ENCODE results near the gene UBAC1.
"Not testable (repeated sequence)": the region's sequence is repeated elsewhere in the genome, so short reads cannot be mapped to it uniquely, and the experiment has no call there.

UBAC1 gene

GRCh38 chr9:135960411-135961276, 529 bp downstream of the UBAC1 start:
- H3K27ac Mint-ChIP-seq, result peak overlapping the region; percentile 40 to 85
- peak overlapping the region; percentile 91 to 95 for H3K4me3 Mint-ChIP-seq
- ATAC-seq, result no peak
- no peak for DNase-seq
- H3K4me1 Mint-ChIP-seq, result peaks cover 44% of the 10 kb centered on the region
- no peaks in the 10 kb centered on the region for H3K9me3 Mint-ChIP-seq
- H3K27me3 Mint-ChIP-seq, result peaks cover 7% of the 10 kb centered on the region

GRCh38 chr9:135959814-135960213, 1.4 kb downstream of the UBAC1 start:
- no peak for ATAC-seq
- Mint-ChIP-seq H3K9me3 (no peaks in the 10 kb centered on the region), H3K27me3 (peaks cover 7% of the 10 kb centered on the region), H3K27ac (no peak overlapping the region), H3K4me1 (peaks cover 44% of the 10 kb centered on the region), H3K4me3 (peak overlapping the region; percentile 91 to 95)
- DNase-seq, result no peak

- ATAC-seq (no peak), DNase-seq (no peak)
- Mint-ChIP-seq H3K9me3 (no peaks in the 10 kb centered on the region), H3K4me1 (peaks cover 44% of the 10 kb centered on the region), H3K4me3 (no peak overlapping the region), H3K27me3 (peaks cover 7% of the 10 kb centered on the region), H3K27ac (no peak overlapping the region)
Observed at GRCh38 chr9:135958485-135958884, 2.7 kb downstream of the UBAC1 start.

GRCh38 chr9:135957431-135957830, 3.7 kb downstream of the UBAC1 start:
- no peaks in the 10 kb centered on the region for H3K9me3 Mint-ChIP-seq
- no peak overlapping the region for H3K4me3 Mint-ChIP-seq
- ATAC-seq (no peak), DNase-seq (no peak)
- H3K27ac Mint-ChIP-seq, result no peak overlapping the region
- peaks cover 36% of the 10 kb centered on the region for H3K4me1 Mint-ChIP-seq
- H3K27me3 Mint-ChIP-seq, result no peaks in the 10 kb centered on the region

- Mint-ChIP-seq H3K4me1 (peaks cover 30% of the 10 kb centered on the region), H3K9me3 (no peaks in the 10 kb centered on the region), H3K27ac (no peak overlapping the region), H3K4me3 (no peak overlapping the region), H3K27me3 (no peaks in the 10 kb centered on the region)
- ATAC-seq, result no peak
- no peak for DNase-seq
Observed at GRCh38 chr9:135956802-135957174, 4.4 kb downstream of the UBAC1 start.

- Mint-ChIP-seq H3K9me3 (no peaks in the 10 kb centered on the region), H3K27me3 (no peaks in the 10 kb centered on the region), H3K4me3 (no peak overlapping the region), H3K27ac (no peak overlapping the region), H3K4me1 (peaks cover 24% of the 10 kb centered on the region)
- DNase-seq (no peak), ATAC-seq (no peak)
Observed at GRCh38 chr9:135955934-135956801, 5.0 kb downstream of the UBAC1 start.

- ATAC-seq (no peak), DNase-seq (no peak)
- H3K27me3 Mint-ChIP-seq, result no peaks in the 10 kb centered on the region
- no peaks in the 10 kb centered on the region for H3K4me1 Mint-ChIP-seq
- no peak overlapping the region for H3K27ac Mint-ChIP-seq
- no peaks in the 10 kb centered on the region for H3K9me3 Mint-ChIP-seq
- H3K4me3 Mint-ChIP-seq, result no peak overlapping the region
Observed at GRCh38 chr9:135952664-135953206, 8.4 kb downstream of the UBAC1 start.

- H3K27ac Mint-ChIP-seq, result no peak overlapping the region
- H3K27me3 Mint-ChIP-seq, result no peaks in the 10 kb centered on the region
- H3K4me1 Mint-ChIP-seq, result no peaks in the 10 kb centered on the region
- no peaks in the 10 kb centered on the region for H3K9me3 Mint-ChIP-seq
- no peak overlapping the region for H3K4me3 Mint-ChIP-seq
- DNase-seq (no peak), ATAC-seq (no peak)
Observed at GRCh38 chr9:135951889-135952663, 9.1 kb downstream of the UBAC1 start.

GRCh38 chr9:135951310-135951709, 9.9 kb downstream of the UBAC1 start:
- not testable (repeated sequence) for H3K27ac Mint-ChIP-seq, DNase-seq, H3K4me1 Mint-ChIP-seq, H3K9me3 Mint-ChIP-seq, H3K4me3 Mint-ChIP-seq, ATAC-seq, H3K27me3 Mint-ChIP-seq

GRCh38 chr9:135950841-135951240, 10.3 kb downstream of the UBAC1 start:
- H3K27ac Mint-ChIP-seq, H3K27me3 Mint-ChIP-seq, H3K9me3 Mint-ChIP-seq, H3K4me3 Mint-ChIP-seq, ATAC-seq, H3K4me1 Mint-ChIP-seq, DNase-seq: not testable (repeated sequence)

GRCh38 chr9:135950135-135950682, 11.0 kb downstream of the UBAC1 start:
- DNase-seq (no peak), ATAC-seq (no peak)
- H3K4me3 Mint-ChIP-seq, result no peak overlapping the region
- H3K27ac Mint-ChIP-seq, result no peak overlapping the region
- no peaks in the 10 kb centered on the region for H3K4me1 Mint-ChIP-seq
- no peaks in the 10 kb centered on the region for H3K9me3 Mint-ChIP-seq
- H3K27me3 Mint-ChIP-seq, result no peaks in the 10 kb centered on the region

GRCh38 chr9:135949501-135950134, 11.6 kb downstream of the UBAC1 start:
- no peak for ATAC-seq
- Mint-ChIP-seq H3K4me3 (no peak overlapping the region), H3K4me1 (no peaks in the 10 kb centered on the region)

GRCh38 chr9:135948968-135949367, 12.2 kb downstream of the UBAC1 start:
- no peaks in the 10 kb centered on the region for H3K27me3 Mint-ChIP-seq
- no peaks in the 10 kb centered on the region for H3K9me3 Mint-ChIP-seq
- ATAC-seq (no peak), DNase-seq (no peak)
- peak overlapping the region in 1 of 2 donors; percentile 59 for H3K27ac Mint-ChIP-seq
- H3K4me1 Mint-ChIP-seq, result no peaks in the 10 kb centered on the region
- no peak overlapping the region for H3K4me3 Mint-ChIP-seq

More at GRCh38 chr9:135949501-135950134, 11.6 kb downstream of the UBAC1 start:
- Mint-ChIP-seq H3K27me3 (no peaks in the 10 kb centered on the region), H3K9me3 (no peaks in the 10 kb centered on the region), H3K27ac (no peak overlapping the region)
- DNase-seq, result no peak

- H3K4me1 Mint-ChIP-seq, result no peaks in the 10 kb centered on the region
- DNase-seq (no peak), ATAC-seq (no peak)
- H3K4me3 Mint-ChIP-seq, result no peak overlapping the region
- no peaks in the 10 kb centered on the region for H3K9me3 Mint-ChIP-seq
- no peaks in the 10 kb centered on the region for H3K27me3 Mint-ChIP-seq
- no peak overlapping the region for H3K27ac Mint-ChIP-seq
Observed at GRCh38 chr9:135948446-135948845, 12.7 kb downstream of the UBAC1 start.

- H3K27ac Mint-ChIP-seq, result no peak overlapping the region
- no peaks in the 10 kb centered on the region for H3K4me1 Mint-ChIP-seq
- ATAC-seq (no peak), DNase-seq (no peak)
- no peak overlapping the region for H3K4me3 Mint-ChIP-seq
- no peaks in the 10 kb centered on the region for H3K27me3 Mint-ChIP-seq
- H3K9me3 Mint-ChIP-seq, result no peaks in the 10 kb centered on the region
Observed at GRCh38 chr9:135947582-135947981, 13.6 kb downstream of the UBAC1 start.
